ENCODE measurements around the gene MAPT.

Gene MAPT

GRCh38 chr17:46033392-46033791, 139.0 kb downstream of the MAPT start:
- no peak for TF ChIP-seq CTCF (IDR thresholded peaks at IDR 0.05; ENCODE audit: low read depth, low read length, missing control alignments)
- DNase-seq (ENCODE audit: extremely low read depth, low read depth), result no peak
- H3K4me3 ChIP-seq (replicated peaks; ENCODE audit: low read depth, low read length), result no peak overlapping the region

GRCh38 chr17:46035112-46035818, 140.9 kb downstream of the MAPT start:
- no peak for DNase-seq (ENCODE audit: extremely low read depth, low read depth)
- no peak overlapping the region for H3K4me3 ChIP-seq (replicated peaks; ENCODE audit: low read depth, low read length)

GRCh38 chr17:46036491-46036890, 142.1 kb downstream of the MAPT start:
- no peak overlapping the region for H3K4me3 ChIP-seq (replicated peaks; ENCODE audit: low read depth, low read length)
- no peak for DNase-seq (ENCODE audit: extremely low read depth, low read depth)
- no peak for TF ChIP-seq CTCF (IDR thresholded peaks at IDR 0.05; ENCODE audit: low read depth, low read length, missing control alignments)

More at GRCh38 chr17:46035112-46035818, 140.9 kb downstream of the MAPT start:
- TF ChIP-seq CTCF (IDR thresholded peaks at IDR 0.05; ENCODE audit: low read depth, low read length, missing control alignments), result no peak

- no peak overlapping the region for H3K4me3 ChIP-seq (replicated peaks; ENCODE audit: low read depth, low read length)
- no peak for TF ChIP-seq CTCF (IDR thresholded peaks at IDR 0.05; ENCODE audit: low read depth, low read length, missing control alignments)
- no peak for DNase-seq (ENCODE audit: extremely low read depth, low read depth)
Measured at GRCh38 chr17:46037722-46038255, 143.4 kb downstream of the MAPT start.

GRCh38 chr17:46038414-46038813, 144.1 kb downstream of the MAPT start:
- no peak for DNase-seq (ENCODE audit: extremely low read depth, low read depth)
- no peak overlapping the region for H3K4me3 ChIP-seq (replicated peaks; ENCODE audit: low read depth, low read length)
- no peak for TF ChIP-seq CTCF (IDR thresholded peaks at IDR 0.05; ENCODE audit: low read depth, low read length, missing control alignments)

- DNase-seq (ENCODE audit: extremely low read depth, low read depth), result no peak
- H3K4me3 ChIP-seq (replicated peaks; ENCODE audit: low read depth, low read length), result no peak overlapping the region
- no peak for TF ChIP-seq CTCF (IDR thresholded peaks at IDR 0.05; ENCODE audit: low read depth, low read length, missing control alignments)
Measured at GRCh38 chr17:46038937-46039336, 144.6 kb downstream of the MAPT start.

All from HFF-Myc (cell line).